Gastroesophageal sphincter (tissue), 4 donors: ENCODE data around the gene TBX6. TPM values are rescaled to one million over a fixed set of nuclear protein-coding genes. Genes with fewer than 3 reads are reported as not detected.

Experiments
- ATAC-seq: fragments of 150-250 bp; one replicate; pipeline ENCODE4 v1.9.1; 2016; ENCODE audit warnings: mild to moderate bottlenecking, moderate library complexity
- H3K27ac ChIP-seq, 4 donors: fragments of 200-600 bp; sonication (generic) in 3 of 4; 1 replicate in 3 of 4; 2 replicates in 1 of 4; pipeline ENCODE4 v1.5.1; 2016 to 2019
- H3K27me3 ChIP-seq: fragments of 200-600 bp; sonication (generic); one replicate; pipeline ENCODE4 v1.5.1; 2019
- H3K36me3 ChIP-seq, 2 donors: fragments of 200-600 bp; sonication (generic); one replicate each; pipeline ENCODE4 v1.5.1; 2019; ENCODE audit warnings: control low read depth in 1 of 2
- H3K4me1 ChIP-seq, 3 donors: fragments of 200-600 bp; sonication (generic); 1 replicate in 2 of 3; 2 replicates in 1 of 3; pipeline ENCODE4 v1.5.1; 2016 to 2019; ENCODE audit warnings: control low read depth in 2 of 3
- H3K4me3 ChIP-seq, 2 donors: fragments of 200-600 bp; sonication (generic); one replicate each; pipeline ENCODE4 v1.5.1; 2019; ENCODE audit warnings: mild to moderate bottlenecking in 1 of 2, moderate library complexity in 1 of 2
- H3K9me3 ChIP-seq, 3 donors: fragments of 200-600 bp; sonication (generic); one replicate each; pipeline ENCODE4 v1.5.1; 2017 to 2019; ENCODE audit warnings: control low read depth in 2 of 3
- CTCF ChIP-seq, 4 experiments: fragments of 200-600 bp in 2 of 4; fragments of 450-650 bp in 2 of 4; sonication (generic) in 1 of 4; IDR thresholded peaks; one replicate each; pipeline ENCODE4 v1.5.1; 2017 to 2019; ENCODE audit warnings: antibody characterized with exemption in 4 of 4, mild to moderate bottlenecking in 2 of 4, moderate library complexity in 2 of 4
- EP300 ChIP-seq: sonication (generic); formaldehyde crosslinking; IDR thresholded peaks from one replicate; pipeline ENCODE4 v1.6.1; 2017; ENCODE audit warnings: antibody characterized with exemption, mild to moderate bottlenecking
- POLR2A ChIP-seq, 2 donors: fragments of 450-650 bp; IDR thresholded peaks; one replicate each; pipeline ENCODE4 v1.6.1; 2017; ENCODE audit warnings: antibody characterized with exemption in 2 of 2, mild to moderate bottlenecking in 2 of 2, moderate library complexity in 1 of 2
- POLR2AphosphoS5 ChIP-seq: sonication (generic); formaldehyde crosslinking; IDR thresholded peaks from one replicate; pipeline ENCODE4 v1.6.1; 2017; ENCODE audit warnings: antibody characterized with exemption
- WGBS, 2 donors: methylation state at CpG; one replicate each; pipeline ENCODE4 v1.1.5; 2018; ENCODE audit warnings: low coverage in 1 of 2; 5-methylcytosine and 5-hydroxymethylcytosine counted together
- total RNA-seq, 4 donors: library from RNA; depleted of rRNA; stranded (reverse); fragments of >200 nt; gene quantifications; one replicate each; pipeline ENCODE4 v1.1.0, GENCODE V29; 2016

Gene TBX6
- total RNA-seq, 4 donors from 2014 or later = 0.40 to 0.84 (median 0.45) TPM

DNA sequence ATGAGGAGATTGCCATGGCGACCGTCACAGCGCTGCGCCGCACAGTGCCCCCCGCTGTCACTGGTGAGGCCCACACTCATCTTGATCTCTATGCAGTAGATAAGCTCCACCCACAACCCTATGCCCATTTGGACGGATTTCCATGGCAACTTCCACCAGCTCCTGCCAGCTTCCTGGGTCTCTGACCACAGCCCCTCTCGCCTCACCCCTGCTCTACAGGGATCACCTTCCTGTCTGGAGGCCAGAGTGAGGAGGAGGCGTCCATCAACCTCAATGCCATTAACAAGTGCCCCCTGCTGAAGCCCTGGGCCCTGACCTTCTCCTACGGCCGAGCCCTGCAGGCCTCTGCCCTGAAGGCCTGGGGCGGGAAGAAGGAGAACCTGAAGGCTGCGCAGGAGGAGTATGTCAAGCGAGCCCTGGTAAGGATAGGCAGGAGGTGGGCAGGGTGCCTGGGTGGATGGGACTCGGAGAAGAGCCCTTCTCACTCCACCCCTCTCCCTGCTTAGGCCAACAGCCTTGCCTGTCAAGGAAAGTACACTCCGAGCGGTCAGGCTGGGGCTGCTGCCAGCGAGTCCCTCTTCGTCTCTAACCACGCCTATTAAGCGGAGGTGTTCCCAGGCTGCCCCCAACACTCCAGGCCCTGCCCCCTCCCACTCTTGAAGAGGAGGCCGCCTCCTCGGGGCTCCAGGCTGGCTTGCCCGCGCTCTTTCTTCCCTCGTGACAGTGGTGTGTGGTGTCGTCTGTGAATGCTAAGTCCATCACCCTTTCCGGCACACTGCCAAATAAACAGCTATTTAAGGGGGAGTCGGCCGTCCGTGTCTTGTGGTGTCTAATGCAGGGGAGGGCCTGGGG is 21.9 kb downstream of the TBX6 start:
- H3K4me3 ChIP-seq = peak overlapping the region in 1 of 2 donors; percentile 38

GRCh38 chr16:30068750-30069610 is 22.7 kb downstream of the TBX6 start:
- Histone ChIP-seq H3K27me3 (no peaks in the 10 kb centered on the region), H3K4me1 (peaks cover 0 to 57% (median 28%) of the 10 kb centered on the region in 3 donors), H3K4me3 (peak overlapping the region in 1 of 2 donors; percentile 96), H3K9me3 (no peaks in the 10 kb centered on the region), H3K36me3 (peaks cover 0 to 73% of the 10 kb centered on the region in 2 donors), H3K27ac (peak overlapping the region; percentile 4 to 99 (median 88))
- no CpG with 5 or more reads among the region's 17 CpGs for WGBS, 2 donors
- TF ChIP-seq POLR2A (IDR thresholded peaks at IDR 0.05) (no peak), CTCF (IDR thresholded peaks at IDR 0.05) (peak in 3 of 4 experiments; percentile 21 to 38 (median 28)), EP300 (no peak), POLR2AphosphoS5 (no peak)
- ATAC-seq = no peak

More for the DNA sequence above, 21.9 kb downstream of the TBX6 start:
- TF ChIP-seq POLR2AphosphoS5 (no peak), POLR2A (IDR thresholded peaks at IDR 0.05) (no peak), EP300 (no peak), CTCF (IDR thresholded peaks at IDR 0.05) (no peak)
- ATAC-seq = no peak
- WGBS, 2 donors = 43 to 49% methylated on average over 6 to 8 of the region's 31 CpGs
- Histone ChIP-seq H3K4me1 (peaks cover 0 to 59% (median 28%) of the 10 kb centered on the region in 3 donors), H3K27ac (peak overlapping the region; percentile 3 to 99 (median 88)), H3K36me3 (peaks cover 0 to 73% of the 10 kb centered on the region in 2 donors), H3K27me3 (no peaks in the 10 kb centered on the region), H3K9me3 (no peaks in the 10 kb centered on the region)

- Histone ChIP-seq H3K27ac (peak overlapping the region; percentile 4 to 99 (median 88)), H3K9me3 (no peaks in the 10 kb centered on the region), H3K4me1 (peaks cover 0 to 63% (median 34%) of the 10 kb centered on the region in 3 donors), H3K27me3 (no peaks in the 10 kb centered on the region), H3K4me3 (peak overlapping the region in 1 of 2 donors; percentile 96), H3K36me3 (peaks cover 0 to 67% of the 10 kb centered on the region in 2 donors)
- no peak for ATAC-seq
- WGBS, 2 donors = 64 to 100% methylated on average over 4 to 9 of the region's 9 CpGs
- TF ChIP-seq POLR2A (IDR thresholded peaks at IDR 0.05) (no peak), EP300 (no peak), CTCF (IDR thresholded peaks at IDR 0.05) (no peak), POLR2AphosphoS5 (no peak)
Measured at GRCh38 chr16:30068333-30068732, 23.4 kb downstream of the TBX6 start.

GRCh38 chr16:30067584-30067916 is 24.2 kb downstream of the TBX6 start:
- Histone ChIP-seq H3K27me3 (no peaks in the 10 kb centered on the region), H3K4me3 (peak overlapping the region; percentile 88 to 96), H3K9me3 (no peaks in the 10 kb centered on the region), H3K4me1 (peaks cover 0 to 71% (median 37%) of the 10 kb centered on the region in 3 donors), H3K36me3 (peaks cover 0 to 59% of the 10 kb centered on the region in 2 donors), H3K27ac (peak overlapping the region in 3 of 4 donors; percentile 97 to 99 (median 97))
- WGBS, 2 donors = 33 to 51% methylated on average over 1 to 4 of the region's 6 CpGs
- no peak for TF ChIP-seq POLR2A (IDR thresholded peaks at IDR 0.05)
- no peak for TF ChIP-seq CTCF (IDR thresholded peaks at IDR 0.05)
- no peak for TF ChIP-seq EP300
- TF ChIP-seq POLR2AphosphoS5 = no peak
- ATAC-seq = no peak
